H1 (cell line): ENCODE data around the gene SRGAP3. TPM values are rescaled to one million over a fixed set of nuclear protein-coding genes. Genes with fewer than 3 reads are reported as not detected.

Experiments used
- CTCF ChIA-PET: fragments of 300-600 bp; sonication (Branson Sonifier 250); formaldehyde crosslinking; loops from one replicate; lab custom pipeline; 2021; ENCODE audit not compliant: partially characterized antibody; lab: Charles Lee
- POLR2A ChIA-PET: fragments of 300-600 bp; sonication (Branson Sonifier 250); formaldehyde crosslinking; loops from one replicate; lab custom pipeline; 2021; ENCODE audit warnings: inconsistent platforms; ENCODE audit not compliant: partially characterized antibody; lab: Charles Lee
- DNase-seq, 2 experiments: peaks; one replicate each; pipeline versions ENCODE4 v3.0.0 to v3.0.0-alpha.2; 2010 to 2022; ENCODE audit warnings: low spot score in 2 of 2, low read depth in 1 of 2, mixed read lengths in 1 of 2
- FAIRE-seq: peaks from 2 replicates; lab custom pipeline; 2011; peaks lifted over from hg19 to GRCh38; lab: Jason Lieb, UNC
- H2AFZ ChIP-seq: 2 replicates; pipeline ENCODE4 v1.8.1; 2012; ENCODE audit warnings: low read length, inconsistent platforms
- H2AK5ac ChIP-seq: 2 replicates; pipeline ENCODE4 v1.6.1; 2013; ENCODE audit warnings: low read depth, low read length
- H2BK120ac ChIP-seq: replicated peaks from 2 replicates; pipeline ENCODE3; 2013; ENCODE audit warnings: low read depth, low read length, inconsistent platforms
- H2BK12ac ChIP-seq: 2 replicates; pipeline ENCODE4 v1.6.1; 2013; ENCODE audit warnings: low read depth, low read length
- H2BK15ac ChIP-seq: 2 replicates; pipeline ENCODE4 v1.6.1; 2013; ENCODE audit warnings: low read length
- H2BK20ac ChIP-seq: 2 replicates; pipeline ENCODE4 v1.6.1; 2013; ENCODE audit warnings: low read length
- H2BK5ac ChIP-seq: 2 replicates; pipeline ENCODE4 v1.6.1; 2013; ENCODE audit warnings: low read depth, low read length
- H3K14ac ChIP-seq: 2 replicates; pipeline ENCODE4 v1.6.1; 2013; ENCODE audit warnings: inconsistent platforms; ENCODE audit not compliant: insufficient read length
- H3K18ac ChIP-seq: 2 replicates; pipeline ENCODE4 v1.6.1; 2013; ENCODE audit warnings: low read length; ENCODE audit errors: extremely low read depth
- H3K23ac ChIP-seq: 2 replicates; pipeline ENCODE4 v1.6.1; 2013; ENCODE audit warnings: inconsistent platforms; ENCODE audit not compliant: insufficient read length
- H3K23me2 ChIP-seq: 2 replicates; pipeline ENCODE4 v1.6.1; 2013; ENCODE audit warnings: low read depth, low read length
- H3K27ac ChIP-seq: 2 replicates; pipeline ENCODE4 v1.6.1; 2011; ENCODE audit warnings: low read depth, low read length, inconsistent platforms
- H3K27me3 ChIP-seq, 4 experiments: replicated peaks in 1 of 4; 1 replicate in 1 of 4; 2 replicates in 3 of 4; pipeline versions ENCODE4 v1.6.1 to v1.8.1; 2011 to 2013; ENCODE audit warnings: low read length in 3 of 4, mild to moderate bottlenecking in 3 of 4, inconsistent platforms in 2 of 4, mixed read lengths in 2 of 4, moderate library complexity in 1 of 4; ENCODE audit not compliant: control insufficient read depth in 3 of 4, insufficient read depth in 3 of 4; ENCODE audit errors: extremely low read depth in 1 of 4
- H3K36me3 ChIP-seq, 4 experiments: 2 replicates each; pipeline versions ENCODE4 v1.6.1 to v1.8.1; 2011 to 2013; ENCODE audit warnings: mild to moderate bottlenecking in 4 of 4, low read length in 3 of 4, moderate library complexity in 2 of 4, control low read depth in 1 of 4, inconsistent platforms in 1 of 4; ENCODE audit not compliant: insufficient read depth in 4 of 4, control insufficient read depth in 2 of 4
- H3K4ac ChIP-seq: replicated peaks from 2 replicates; pipeline ENCODE3; 2013; ENCODE audit warnings: low read length, low read depth, mixed read lengths, inconsistent platforms; ENCODE audit not compliant: insufficient read length
- H3K4me1 ChIP-seq, 4 experiments: replicated peaks in 1 of 4; 1 replicate in 1 of 4; 2 replicates in 3 of 4; pipeline versions ENCODE4 v1.6.1 to v1.8.1; 2011 to 2013; ENCODE audit warnings: low read length in 3 of 4, inconsistent platforms in 2 of 4, mixed read lengths in 1 of 4; ENCODE audit not compliant: insufficient read depth in 4 of 4, control insufficient read depth in 3 of 4
- H3K4me2 ChIP-seq, 2 experiments: 2 replicates each; pipeline versions ENCODE4 v1.6.1 to v1.8.1; 2011 to 2013; ENCODE audit warnings: low read depth in 2 of 2, low read length in 2 of 2, control low read depth in 1 of 2, inconsistent platforms in 1 of 2, mild to moderate bottlenecking in 1 of 2; ENCODE audit not compliant: insufficient read depth in 1 of 2
- H3K4me3 ChIP-seq, 4 experiments: fragments of 200-600, 300-600 bp in 1 of 4; sonication (generic), shearing (Covaris generic), sonication (Bioruptor Twin) in 1 of 4; 2 replicates each; pipeline versions ENCODE4 v1.5.1 to v1.8.1; 2011 to 2016; ENCODE audit warnings: low read length in 4 of 4, low read depth in 3 of 4, control low read depth in 2 of 4, inconsistent platforms in 2 of 4, mild to moderate bottlenecking in 2 of 4, mixed read lengths in 1 of 4, moderate library complexity in 1 of 4; ENCODE audit not compliant: insufficient read depth in 2 of 4; ENCODE audit errors: extremely low read depth in 1 of 4
- H3K56ac ChIP-seq: replicated peaks from 2 replicates; pipeline ENCODE3; 2013; ENCODE audit warnings: low read depth, mild to moderate bottlenecking, mixed read lengths, low read length, inconsistent platforms; ENCODE audit not compliant: insufficient read length
- H3K79me1 ChIP-seq: 2 replicates; pipeline ENCODE4 v1.6.1; 2013; ENCODE audit warnings: low read depth, low read length, control low read depth
- H3K79me2 ChIP-seq, 2 experiments: 2 replicates each; pipeline versions ENCODE4 v1.6.1 to v1.8.1; 2012 to 2013; ENCODE audit warnings: low read length in 2 of 2, mild to moderate bottlenecking in 2 of 2, inconsistent platforms in 1 of 2; ENCODE audit not compliant: insufficient read depth in 2 of 2, control insufficient read depth in 1 of 2
- H3K9ac ChIP-seq, 4 experiments: replicated peaks in 1 of 4; 1 replicate in 1 of 4; 2 replicates in 3 of 4; pipeline versions ENCODE4 v1.6.1 to v1.8.1; 2011 to 2013; ENCODE audit warnings: low read depth in 3 of 4, low read length in 3 of 4, control low read depth in 2 of 4, mild to moderate bottlenecking in 2 of 4, moderate library complexity in 2 of 4, inconsistent platforms in 1 of 4; ENCODE audit errors: extremely low read depth in 1 of 4
- H3K9me3 ChIP-seq, 2 experiments: 2 replicates each; pipeline versions ENCODE4 v1.6.1 to v1.8.1; 2012 to 2013; ENCODE audit warnings: mild to moderate bottlenecking in 2 of 2, moderate library complexity in 2 of 2, control low read depth in 1 of 2, inconsistent platforms in 1 of 2, low read depth in 1 of 2, low read length in 1 of 2, mixed read lengths in 1 of 2; ENCODE audit not compliant: insufficient read depth in 2 of 2
- H4K20me1 ChIP-seq, 2 experiments: replicated peaks in 1 of 2; 2 replicates each; pipeline versions ENCODE3 to v1.8.1; 2011 to 2013; ENCODE audit warnings: inconsistent platforms in 2 of 2, low read length in 2 of 2, mild to moderate bottlenecking in 1 of 2; ENCODE audit not compliant: insufficient read depth in 2 of 2, control insufficient read depth in 1 of 2
- H4K5ac ChIP-seq: 2 replicates; pipeline ENCODE4 v1.6.1; 2013; ENCODE audit warnings: low read length, low read depth, mixed read lengths, inconsistent platforms; ENCODE audit not compliant: insufficient read length
- H4K8ac ChIP-seq: 2 replicates; pipeline ENCODE4 v1.8.0; 2013; ENCODE audit warnings: mild to moderate bottlenecking, moderate library complexity, low read length, inconsistent platforms; ENCODE audit not compliant: insufficient read depth; ENCODE audit errors: extremely low read depth
- H4K91ac ChIP-seq: replicated peaks from 2 replicates; pipeline ENCODE3; 2013; ENCODE audit warnings: low read length, mixed read lengths, inconsistent platforms; ENCODE audit not compliant: insufficient read length
- CBX5 ChIP-seq: fragments of 300-800, 300-1000 bp; sonication (generic); IDR thresholded peaks from 2 replicates; pipeline ENCODE4 v1.7.1; 2016; ENCODE audit warnings: antibody characterized with exemption, low read length, low read depth
- CTBP2 ChIP-seq: IDR thresholded peaks from 2 replicates; pipeline ENCODE4 v1.7.0; 2011; ENCODE audit warnings: borderline replicate concordance, mild to moderate bottlenecking, moderate library complexity, mixed read lengths, low read length; ENCODE audit not compliant: insufficient read depth, insufficient read length
- E2F6 ChIP-seq: IDR thresholded peaks from 2 replicates; pipeline ENCODE4 v1.6.1; 2012; ENCODE audit warnings: inconsistent platforms
- JUN ChIP-seq: IDR thresholded peaks from 2 replicates; pipeline ENCODE4 v1.6.1; 2011; ENCODE audit warnings: low read depth, mild to moderate bottlenecking, improper control_type of control experiment, low read length
- WGBS, 2 experiments: shearing (Covaris generic) in 1 of 2; methylation state at CpG; one replicate each; pipeline versions ENCODE4 v1.1.6 to v1.1.7; 2013 to 2015; ENCODE audit warnings: low lambda C conversion rate in 2 of 2, mixed read lengths in 2 of 2, inconsistent platforms in 1 of 2, low coverage in 1 of 2, missing lambda C conversion rate in 1 of 2; ENCODE audit not compliant: insufficient replicate concordance in 2 of 2, insufficient coverage in 1 of 2, insufficient read length in 1 of 2; ENCODE audit errors: extremely low coverage in 1 of 2, missing lambda C conversion rate in 1 of 2; 5-methylcytosine and 5-hydroxymethylcytosine counted together
- polyA plus RNA-seq, 7 experiments: library from polyadenylated mRNA; depleted of rRNA in 3 of 7; stranded (reverse) in 5 of 7; unstranded in 2 of 7; fragments of >200 nt in 5 of 7; fragments of 200-250 nt in 2 of 7; gene quantifications; 1 replicate in 5 of 7; 2 replicates in 1 of 7; 4 replicates in 1 of 7; pipeline versions ENCODE4 v1.2.1 to v1.2.3, GENCODE V29; 2011 to 2013; ENCODE audit warnings: missing spikeins in 2 of 7, mixed read lengths in 2 of 7
- total RNA-seq: library from RNA; stranded (reverse); fragmentation: NEBNext Ultra II Directional; extraction: Animal tissue kit (Norgen Biotek cat#: 25700); gene quantifications from 2 replicates; pipeline ENCODE4 v1.2.1, GENCODE V29; 2021

The SRGAP3 gene
- total and polyA plus RNA-seq, 2 of the 8 experiments (the other 6 are each of a cell fraction or from before 2014, with no cell fraction given): 5.8 to 11.4 TPM

GRCh38 chr3:9009976-9010545 is 239.4 kb downstream of the SRGAP3 start:
- Histone ChIP-seq H2BK15ac (no peak overlapping the region), H2BK20ac (no peak overlapping the region), H3K4me1 (peaks cover 1 to 4% (median 2%) of the 10 kb centered on the region in 4 experiments; a peak in 4 of 7 replicates), H3K9me3 (no peaks in the 10 kb centered on the region), H3K4me2 (no peak overlapping the region), H4K20me1 (no peaks in the 10 kb centered on the region), H3K4ac (no peak overlapping the region), H3K18ac (no peak overlapping the region), H2BK5ac (no peak overlapping the region), H2AK5ac (no peak overlapping the region), H3K14ac (no peak overlapping the region), H3K9ac (no peak overlapping the region), H2BK12ac (no peak overlapping the region), H3K23me2 (no peaks in the 10 kb centered on the region), H4K8ac (no peak overlapping the region), H3K27ac (no peak overlapping the region), H3K79me2 (no peaks in the 10 kb centered on the region), H3K27me3 (no peaks in the 10 kb centered on the region), H2AFZ (no peak overlapping the region), H3K4me3 (no peak overlapping the region), H3K23ac (no peak overlapping the region), H4K91ac (no peak overlapping the region), H3K79me1 (no peaks in the 10 kb centered on the region), H2BK120ac (no peak overlapping the region), H4K5ac (no peak overlapping the region), H3K56ac (no peak overlapping the region), H3K36me3 (no peaks in the 10 kb centered on the region; a peak in 2 of 8 replicates)
- 86% methylated on average over 11 of the region's 11 CpGs; no CpG with 5 or more reads in 1 of the 2 experiments for WGBS, 2 experiments
- FAIRE-seq (no peak), DNase-seq (no peak)
- ChIA-PET CTCF (interaction anchor here (0.7 to 5.1 kb wide), 8 partner anchors 10 to 292 kb away, joined by 3 to 40 read pairs (median 4); no protein-coding TSS in a partner anchor), POLR2A (no interaction called here)
- TF ChIP-seq JUN (no peak), E2F6 (no peak), CBX5 (no peak), CTBP2 (no peak)
